Lung (tissue), 12 donors: ENCODE results near the gene CDK5RAP2. TPM values are rescaled to one million over a fixed set of nuclear protein-coding genes. Genes with fewer than 3 reads are reported as not detected.
A peak's percentile ranks its signal among the peaks of the same experiment; 100 is the strongest.

Experiments
- ATAC-seq: fragments of 200-7000 bp; cut with Tn5 transposase; one replicate; pipeline ENCODE4 v1.9.1; 2020; ENCODE audit warnings: moderate number of reproducible peaks; ENCODE audit not compliant: insufficient read depth, low FRiP score
- DNase-seq, 3 donors: peaks; one replicate each; pipeline ENCODE4 v3.0.0-alpha.2; 2013 to 2017
- H3K27ac ChIP-seq, 2 donors: one replicate each; pipeline ENCODE4 v1.5.1; 2013; ENCODE audit warnings: mild to moderate bottlenecking in 2 of 2, moderate library complexity in 2 of 2, control low read depth in 1 of 2, inconsistent platforms in 1 of 2, low read depth in 1 of 2, low read length in 1 of 2
- H3K27me3 ChIP-seq, 3 donors: one replicate each; pipeline ENCODE4 v1.5.1; 2013; ENCODE audit warnings: low read length in 2 of 3; ENCODE audit not compliant: control insufficient read depth in 3 of 3, insufficient read depth in 3 of 3
- H3K36me3 ChIP-seq, 4 donors: one replicate each; pipeline ENCODE4 v1.5.1; 2013; ENCODE audit warnings: low read length in 4 of 4, mild to moderate bottlenecking in 1 of 4, moderate library complexity in 1 of 4; ENCODE audit not compliant: control insufficient read depth in 4 of 4, insufficient read depth in 4 of 4
- H3K4me1 ChIP-seq, 5 donors: one replicate each; pipeline ENCODE4 v1.5.1; 2013; ENCODE audit warnings: low read length in 5 of 5, mild to moderate bottlenecking in 2 of 5, moderate library complexity in 1 of 5; ENCODE audit not compliant: control insufficient read depth in 5 of 5, insufficient read depth in 5 of 5
- H3K4me3 ChIP-seq: one replicate; pipeline ENCODE4 v1.5.1; 2013; ENCODE audit warnings: mild to moderate bottlenecking, control low read depth, moderate library complexity
- H3K9ac ChIP-seq, 2 donors: one replicate each; pipeline ENCODE4 v1.5.1; 2013; ENCODE audit warnings: low read length in 2 of 2, control low read depth in 1 of 2; ENCODE audit not compliant: insufficient read depth in 1 of 2
- H3K9me3 ChIP-seq, 4 donors: one replicate each; pipeline ENCODE4 v1.5.1; 2013; ENCODE audit warnings: low read length in 3 of 4, mild to moderate bottlenecking in 1 of 4, moderate library complexity in 1 of 4; ENCODE audit not compliant: control insufficient read depth in 4 of 4, insufficient read depth in 3 of 4
- CTCF ChIP-seq: IDR thresholded peaks from 2 replicates; pipeline ENCODE4 v1.5.1; 2012; ENCODE audit warnings: mild to moderate bottlenecking; ENCODE audit errors: control extremely low read depth, extremely low read depth
- WGBS, 2 donors: extraction: QIAGEN DNeasy Blood & Tissue Kit; methylation state at CpG; one replicate each; pipeline ENCODE4 v1.1.7; 2013; 5-methylcytosine and 5-hydroxymethylcytosine counted together
- polyA plus RNA-seq, 2 donors: library from polyadenylated mRNA; stranded (reverse); fragments of 200-250 nt; gene quantifications; one replicate each; pipeline ENCODE4 v1.2.1, GENCODE V29; 2013
- total RNA-seq, 2 donors: library from RNA; depleted of rRNA in 1 of 2; stranded (reverse); fragments of >200 nt in 1 of 2; gene quantifications; one replicate each; pipeline ENCODE4 v1.2.1, GENCODE V29; 2014 to 2021
- donor health status: control.
- donor health status: control.
- donor health status: Bipolar disorder and iron deficiency.
- donor health status: healthy.
- donor health status: DM: yes; HTN: yes; CAD: no.

The CDK5RAP2 gene
- total and polyA plus RNA-seq, 4 donors, result 25.6 to 65.7 (median 35.9) TPM

DNA sequence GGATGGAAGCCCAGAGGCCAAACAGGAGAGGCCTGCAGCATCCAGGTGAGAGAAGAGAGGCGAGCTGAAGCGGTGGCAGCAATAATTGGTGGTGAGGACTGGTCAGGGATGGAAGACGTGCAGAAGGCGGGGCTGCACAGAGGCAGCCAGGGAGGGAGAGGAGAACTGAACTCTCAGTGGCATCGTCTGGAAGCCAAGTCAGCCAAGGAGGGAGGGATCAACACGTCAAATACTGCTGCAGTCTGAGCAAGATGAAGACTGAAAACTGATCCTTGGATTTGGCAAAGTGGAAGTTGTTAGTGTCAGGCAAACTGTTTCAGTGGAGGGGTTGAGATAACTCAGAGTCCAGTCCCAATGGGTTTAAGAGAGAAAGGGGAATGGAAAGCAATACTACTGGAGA, 145.4 kb downstream of the CDK5RAP2 start:
- ATAC-seq (no peak), DNase-seq (peak; percentile 86 to 98 (median 95))
- H3K27ac ChIP-seq, result peak overlapping the region in 1 of 2 donors; percentile 68

DNA sequence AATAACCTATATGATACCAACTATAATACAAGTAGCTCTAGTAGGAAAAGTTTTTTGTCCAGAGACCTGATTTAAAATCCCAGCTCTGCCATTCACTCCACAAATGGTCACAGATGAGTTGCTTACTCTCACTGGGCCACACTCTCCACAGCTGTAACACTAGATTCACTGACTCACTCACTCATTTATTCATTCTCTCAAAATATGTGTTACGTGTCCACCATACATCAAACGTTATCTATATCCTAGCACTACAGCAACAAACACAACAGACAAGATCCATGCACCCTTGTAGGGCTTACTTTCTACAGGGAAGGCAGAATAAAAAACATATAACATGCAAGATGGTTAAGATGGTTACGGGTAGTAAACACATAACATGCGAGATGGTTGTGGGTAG, 146.3 kb downstream of the CDK5RAP2 start:
- H3K36me3 ChIP-seq, result peaks cover 3 to 9% (median 5%) of the 10 kb centered on the region in 4 donors
- no peaks in the 10 kb centered on the region for H3K27me3 ChIP-seq
- no peak overlapping the region for H3K9ac ChIP-seq
- 96 to 100% methylated on average over 4 of the region's 4 CpGs for WGBS, 2 donors
- DNase-seq, result no peak
- peaks cover 0 to 48% (median 10%) of the 10 kb centered on the region in 5 donors for H3K4me1 ChIP-seq
- TF ChIP-seq CTCF, result no peak
- H3K4me3 ChIP-seq, result no peak overlapping the region
- H3K9me3 ChIP-seq, result no peaks in the 10 kb centered on the region
- no peak overlapping the region for H3K27ac ChIP-seq
- ATAC-seq, result no peak

More for the DNA sequence above, 145.4 kb downstream of the CDK5RAP2 start:
- Histone ChIP-seq H3K9me3 (no peaks in the 10 kb centered on the region), H3K9ac (no peak overlapping the region), H3K27me3 (no peaks in the 10 kb centered on the region), H3K4me3 (no peak overlapping the region), H3K36me3 (peaks cover 3 to 17% (median 8%) of the 10 kb centered on the region in 4 donors), H3K4me1 (peaks cover 0 to 48% (median 14%) of the 10 kb centered on the region in 5 donors)
- TF ChIP-seq CTCF, result no peak
- WGBS, 2 donors, result 72 to 84% methylated on average over 6 of the region's 6 CpGs

GRCh38 chr9:120432600-120432999, 147.4 kb downstream of the CDK5RAP2 start:
- ATAC-seq (no peak), DNase-seq (no peak)
- Histone ChIP-seq H3K27ac (no peak overlapping the region), H3K9ac (no peak overlapping the region), H3K36me3 (peaks cover 0 to 5% (median 4%) of the 10 kb centered on the region in 4 donors), H3K27me3 (no peaks in the 10 kb centered on the region), H3K4me1 (peaks cover 0 to 37% (median 8%) of the 10 kb centered on the region in 5 donors), H3K4me3 (no peak overlapping the region), H3K9me3 (no peaks in the 10 kb centered on the region)
- no peak for TF ChIP-seq CTCF
- 72 to 82% methylated on average over 3 of the region's 3 CpGs for WGBS, 2 donors

DNA sequence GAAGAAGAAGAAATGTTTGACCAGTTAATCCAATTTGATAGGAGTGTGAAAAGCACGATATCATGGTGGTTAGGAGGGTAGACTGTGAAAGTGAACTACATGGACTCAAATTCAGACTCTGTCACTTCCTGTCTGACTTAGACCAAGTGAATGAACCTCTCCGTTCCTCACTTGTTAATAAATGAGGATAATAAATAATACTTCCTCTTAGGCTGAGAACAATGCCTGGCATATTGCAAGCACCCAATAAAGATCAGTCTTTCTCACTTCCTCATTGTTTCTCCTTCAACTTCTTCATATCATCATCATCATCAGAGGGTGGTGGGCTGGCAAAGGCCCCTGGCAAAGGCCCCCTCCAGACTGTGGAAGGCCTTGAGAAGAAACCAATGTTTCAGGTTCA, 148.7 kb downstream of the CDK5RAP2 start:
- ATAC-seq (no peak), DNase-seq (no peak)
- no peaks in the 10 kb centered on the region for H3K27me3 ChIP-seq
- no peak overlapping the region for H3K27ac ChIP-seq
- TF ChIP-seq CTCF, result no peak
- WGBS, 2 donors, result 44 to 60% methylated on average over 2 of the region's 2 CpGs
- no peak overlapping the region for H3K9ac ChIP-seq
- no peak overlapping the region for H3K4me3 ChIP-seq
- H3K36me3 ChIP-seq, result peaks cover 0 to 7% (median 4%) of the 10 kb centered on the region in 4 donors
- peaks cover 0 to 25% (median 4%) of the 10 kb centered on the region in 5 donors for H3K4me1 ChIP-seq
- no peaks in the 10 kb centered on the region for H3K9me3 ChIP-seq
